Cardiac muscle cell (in vitro differentiated cells and primary cell): Measurements from ENCODE around the gene MNT. TPM values are rescaled to one million over a fixed set of nuclear protein-coding genes. Genes with fewer than 3 reads are reported as not detected.

Source experiments
- DNase-seq, 2 donors: peaks; one replicate each; pipeline versions ENCODE4 v3.0.0 to v3.0.0-alpha.2; 2010 to 2017; ENCODE audit warnings: low read depth in 1 of 2, low spot score in 1 of 2
- H3K27ac ChIP-seq: fragments of 200-600 bp; sonication (generic); 2 replicates; pipeline ENCODE4 v1.5.1; 2016
- H3K27me3 ChIP-seq: fragments of 200-600 bp; sonication (generic); 2 replicates; pipeline ENCODE4 v1.6.0; 2016; ENCODE audit warnings: control low read depth
- H3K36me3 ChIP-seq: fragments of 200-600 bp; sonication (generic); 2 replicates; pipeline ENCODE4 v1.5.1; 2016; ENCODE audit warnings: control low read depth
- H3K4me1 ChIP-seq: fragments of 200-600 bp; sonication (generic); 2 replicates; pipeline ENCODE4 v1.8.1; 2017; ENCODE audit warnings: low read depth, mild to moderate bottlenecking, mixed run types
- H3K4me3 ChIP-seq: fragments of 200-600 bp; sonication (generic); 2 replicates; pipeline ENCODE4 v1.5.1; 2016; ENCODE audit warnings: mild to moderate bottlenecking
- H3K9me3 ChIP-seq: fragments of 200-600 bp; sonication (generic); 2 replicates; pipeline ENCODE4 v1.5.1; 2017; ENCODE audit warnings: low read depth, mild to moderate bottlenecking, control low read depth
- polyA plus RNA-seq: library from polyadenylated mRNA; unstranded; fragments of >200 nt; fragmentation: Nextera tagmentation; extraction: Ambion mirVana; gene quantifications from 2 replicates; pipeline ENCODE4 v1.2.1, GENCODE V29; 2016
- total RNA-seq: library from RNA; depleted of rRNA; stranded (reverse); fragments of >200 nt; gene quantifications from 2 replicates; pipeline ENCODE4 v1.2.3, GENCODE V29; 2016
- TF ChIP-seq, protein P1 (sequence below): IDR thresholded peaks from 2 replicates; pipeline ENCODE4 v1.5.1; 2012; ENCODE audit warnings: low read depth, mild to moderate bottlenecking, low read length

MNT gene
- total and polyA plus RNA-seq, 2 experiments from 2014 or later = 7.3 to 17.4 TPM

DNA sequence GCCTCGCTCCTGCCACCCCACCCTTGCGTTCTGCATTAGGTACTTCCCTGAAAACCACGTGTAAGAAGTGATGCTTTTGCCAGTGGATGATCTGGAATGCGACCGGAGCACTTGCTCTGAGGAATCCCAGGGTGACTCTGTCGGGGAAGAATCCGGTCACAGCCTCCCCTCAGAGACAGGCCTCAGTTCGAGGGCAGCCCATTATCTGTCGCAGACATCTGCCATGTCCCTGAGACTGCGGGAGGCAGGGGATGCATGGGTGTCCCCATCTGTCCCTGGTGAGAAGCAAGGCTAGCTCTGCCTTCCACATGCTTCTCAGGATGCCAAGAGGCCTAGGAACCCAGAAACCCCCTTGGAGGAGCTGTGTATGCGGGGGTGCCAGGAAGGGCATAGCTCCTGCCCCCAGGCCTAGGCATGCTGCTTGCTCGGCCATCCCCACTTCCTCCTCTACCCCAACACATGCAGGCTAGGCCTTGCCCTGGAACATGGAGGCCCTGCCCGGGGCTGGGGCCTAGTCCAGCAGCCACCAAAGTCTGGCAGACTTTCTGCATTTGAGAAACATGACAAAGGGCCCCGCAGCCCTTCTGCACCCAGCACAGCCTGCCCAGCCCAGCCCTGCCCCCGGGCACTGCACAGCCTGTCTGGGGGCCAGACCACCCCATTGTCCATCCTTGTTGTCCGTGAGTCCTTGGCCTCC, 20.5 kb downstream of the MNT start:
- Histone ChIP-seq H3K9me3 (no peaks in the 10 kb centered on the region), H3K27ac (no peak overlapping the region), H3K4me3 (no peak overlapping the region), H3K27me3 (no peaks in the 10 kb centered on the region), H3K4me1 (peaks cover 27% of the 10 kb centered on the region), H3K36me3 (peaks cover 2% of the 10 kb centered on the region)
- DNase-seq = no peak
- TF ChIP-seq, protein P1, sequence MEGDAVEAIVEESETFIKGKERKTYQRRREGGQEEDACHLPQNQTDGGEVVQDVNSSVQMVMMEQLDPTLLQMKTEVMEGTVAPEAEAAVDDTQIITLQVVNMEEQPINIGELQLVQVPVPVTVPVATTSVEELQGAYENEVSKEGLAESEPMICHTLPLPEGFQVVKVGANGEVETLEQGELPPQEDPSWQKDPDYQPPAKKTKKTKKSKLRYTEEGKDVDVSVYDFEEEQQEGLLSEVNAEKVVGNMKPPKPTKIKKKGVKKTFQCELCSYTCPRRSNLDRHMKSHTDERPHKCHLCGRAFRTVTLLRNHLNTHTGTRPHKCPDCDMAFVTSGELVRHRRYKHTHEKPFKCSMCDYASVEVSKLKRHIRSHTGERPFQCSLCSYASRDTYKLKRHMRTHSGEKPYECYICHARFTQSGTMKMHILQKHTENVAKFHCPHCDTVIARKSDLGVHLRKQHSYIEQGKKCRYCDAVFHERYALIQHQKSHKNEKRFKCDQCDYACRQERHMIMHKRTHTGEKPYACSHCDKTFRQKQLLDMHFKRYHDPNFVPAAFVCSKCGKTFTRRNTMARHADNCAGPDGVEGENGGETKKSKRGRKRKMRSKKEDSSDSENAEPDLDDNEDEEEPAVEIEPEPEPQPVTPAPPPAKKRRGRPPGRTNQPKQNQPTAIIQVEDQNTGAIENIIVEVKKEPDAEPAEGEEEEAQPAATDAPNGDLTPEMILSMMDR = no peak

DNA sequence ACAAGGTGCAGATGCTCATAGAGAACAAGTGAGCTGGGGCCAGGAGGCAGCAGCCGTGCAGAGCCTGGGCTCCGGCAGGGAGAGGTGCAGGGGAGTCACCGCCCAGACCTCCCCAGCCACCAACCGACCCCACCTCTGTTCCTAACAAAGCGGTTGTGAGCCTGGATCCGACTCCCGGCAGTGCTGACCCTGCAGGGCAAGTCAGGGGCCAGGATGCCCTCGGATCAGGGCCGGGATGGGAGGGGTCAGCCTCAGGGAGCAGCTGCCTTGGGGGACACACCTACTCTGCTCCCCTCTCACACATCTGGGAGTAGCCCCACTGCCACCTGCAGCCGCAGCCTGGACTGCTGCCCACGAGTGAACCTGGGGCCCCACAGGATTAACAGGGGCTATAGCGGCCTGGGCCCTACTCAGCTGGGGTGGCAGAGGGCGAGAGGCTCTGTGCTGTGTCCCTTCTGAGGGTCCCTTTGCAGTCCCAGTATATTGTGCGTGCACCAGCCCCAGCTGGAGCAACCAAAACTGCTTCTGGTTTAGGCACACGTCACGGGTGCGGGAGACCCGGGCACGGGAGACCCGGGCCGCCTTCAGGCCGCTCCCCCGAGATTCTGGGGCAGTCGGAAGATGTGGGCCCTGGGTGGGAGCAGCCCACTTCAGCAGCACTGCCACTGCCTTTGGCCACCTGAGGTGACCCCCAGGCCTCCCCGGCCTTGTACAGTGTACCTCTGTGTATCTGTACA, 21.2 kb downstream of the MNT start:
- H3K36me3 ChIP-seq = peaks cover 3% of the 10 kb centered on the region
- H3K4me3 ChIP-seq = no peak overlapping the region
- H3K9me3 ChIP-seq = no peaks in the 10 kb centered on the region
- H3K4me1 ChIP-seq = peaks cover 20% of the 10 kb centered on the region
- DNase-seq = no peak
- H3K27ac ChIP-seq = no peak overlapping the region
- TF ChIP-seq, protein P1 = no peak
- H3K27me3 ChIP-seq = no peaks in the 10 kb centered on the region

DNA sequence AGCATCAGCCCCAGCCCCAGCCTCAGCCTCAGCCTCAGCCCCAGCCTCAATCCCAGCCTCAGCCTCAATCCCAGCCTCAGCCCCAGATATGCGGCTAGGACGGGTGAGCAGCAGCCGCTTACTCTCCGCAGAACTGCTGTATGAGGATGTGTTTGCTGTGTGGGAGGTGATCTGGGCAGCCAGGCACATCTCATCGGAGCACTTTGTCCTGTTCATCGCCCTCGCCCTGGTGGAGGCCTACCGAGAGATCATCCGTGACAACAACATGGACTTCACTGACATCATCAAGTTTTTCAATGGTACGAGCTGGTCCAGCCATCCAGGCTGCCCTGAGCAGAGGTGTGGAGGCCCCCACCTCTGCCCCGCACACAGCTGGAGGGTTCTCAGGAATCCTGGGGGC, 22.0 kb downstream of the MNT start:
- Histone ChIP-seq H3K27ac (no peak overlapping the region), H3K4me1 (peaks cover 13% of the 10 kb centered on the region), H3K36me3 (peaks cover 3% of the 10 kb centered on the region), H3K9me3 (no peaks in the 10 kb centered on the region), H3K4me3 (no peak overlapping the region), H3K27me3 (no peaks in the 10 kb centered on the region)
- TF ChIP-seq, protein P1 = no peak
- no peak for DNase-seq

DNA sequence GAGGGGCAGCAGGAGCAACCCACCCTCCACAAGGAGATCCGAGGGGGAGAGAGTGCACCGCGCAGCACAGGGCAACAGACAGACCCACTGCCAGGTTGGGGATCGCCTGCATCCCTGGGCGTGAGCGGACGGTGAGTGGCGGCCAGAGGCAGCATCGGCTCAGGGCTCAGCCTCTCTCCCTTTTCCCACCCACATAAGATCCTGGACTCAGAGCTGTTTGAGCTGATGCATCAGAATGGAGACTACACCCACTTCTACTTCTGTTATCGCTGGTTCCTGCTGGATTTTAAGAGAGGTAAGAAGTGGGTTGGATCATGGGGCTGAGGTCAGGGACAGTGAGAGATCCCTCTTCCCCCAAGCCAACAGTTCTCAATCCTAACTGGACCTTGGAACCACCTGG, 23.2 kb downstream of the MNT start:
- Histone ChIP-seq H3K27me3 (no peaks in the 10 kb centered on the region), H3K27ac (peak overlapping the region; percentile 17), H3K36me3 (peaks cover 3% of the 10 kb centered on the region), H3K4me1 (peaks cover under 1% of the 10 kb centered on the region), H3K4me3 (no peak overlapping the region), H3K9me3 (no peaks in the 10 kb centered on the region)
- DNase-seq = no peak
- TF ChIP-seq, protein P1 = no peak

DNA sequence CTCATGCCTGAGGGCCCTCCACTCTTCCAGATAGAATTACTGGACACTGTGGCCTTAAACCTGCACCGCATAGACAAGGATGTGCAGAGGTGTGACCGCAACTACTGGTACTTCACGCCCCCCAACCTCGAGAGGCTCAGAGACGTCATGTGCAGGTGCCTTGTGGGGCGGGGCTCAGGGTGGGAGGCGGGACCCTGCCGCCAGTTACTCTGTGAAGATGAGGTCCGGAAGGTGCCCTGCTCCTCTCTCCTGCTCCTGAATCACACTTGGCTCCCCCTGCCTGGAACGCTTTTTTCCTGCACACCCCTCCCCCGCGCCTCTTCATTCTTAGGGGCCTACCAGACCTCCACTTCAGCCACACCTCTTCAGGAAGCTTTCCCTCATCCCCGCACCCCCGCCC, 24.8 kb downstream of the MNT start:
- H3K27ac ChIP-seq = no peak overlapping the region
- H3K27me3 ChIP-seq = no peaks in the 10 kb centered on the region
- TF ChIP-seq, protein P1 = no peak
- DNase-seq = no peak
- H3K4me1 ChIP-seq = no peaks in the 10 kb centered on the region
- H3K4me3 ChIP-seq = no peak overlapping the region
- H3K9me3 ChIP-seq = no peaks in the 10 kb centered on the region
- peaks cover 3% of the 10 kb centered on the region for H3K36me3 ChIP-seq
